ENCODE data around the gene RBM39. TPM values are rescaled to one million over a fixed set of nuclear protein-coding genes. Genes with fewer than 3 reads are reported as not detected.

The RBM39 gene
- total and polyA plus RNA-seq, 2 of the 13 experiments (the other 11 are each of a cell fraction or from before 2014, with no cell fraction given), result 788 to 920 TPM

DNA sequence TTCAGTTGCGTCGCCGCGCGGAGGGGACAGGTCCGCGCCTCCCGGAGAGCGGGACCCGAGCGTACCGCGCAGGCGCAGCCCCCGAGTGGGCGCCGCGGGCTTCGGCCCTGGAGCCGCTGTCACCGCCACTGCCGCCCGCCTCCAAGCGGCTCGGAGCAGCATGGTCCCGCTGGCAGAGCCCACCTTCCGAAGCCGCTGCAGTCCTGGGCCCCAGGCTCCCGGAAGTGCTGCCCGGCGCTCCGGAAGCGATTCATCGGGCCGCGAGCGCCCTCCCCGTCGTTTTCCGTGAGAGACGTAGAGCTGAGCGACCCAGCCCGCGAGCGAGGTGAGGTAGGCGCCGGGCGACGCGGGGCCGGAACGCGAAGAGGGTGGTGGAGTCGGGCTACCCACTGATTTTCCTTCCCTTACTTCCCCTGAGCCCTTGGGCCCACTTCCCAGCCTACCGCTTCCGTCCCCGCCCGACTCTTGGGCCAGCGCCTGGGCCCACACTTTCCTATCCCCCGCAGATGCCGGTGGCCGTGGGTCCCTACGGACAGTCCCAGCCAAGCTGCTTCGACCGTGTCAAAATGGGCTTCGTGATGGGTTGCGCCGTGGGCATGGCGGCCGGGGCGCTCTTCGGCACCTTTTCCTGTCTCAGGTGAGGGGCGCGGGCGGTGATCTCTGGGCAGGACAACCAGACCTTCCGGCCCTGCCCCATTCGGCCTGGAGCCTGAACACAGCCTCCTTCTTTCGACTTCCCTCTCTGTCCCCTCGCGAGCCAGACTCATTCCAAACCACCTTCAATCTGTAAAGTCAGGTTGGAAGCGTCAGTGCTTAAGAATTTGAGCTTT is 42.7 kb downstream of the RBM39 start, which contains the start of the genes NFS1 and ROMO1 (continued):
- TF ChIP-seq ZNF138 (CRISPR knock-in tag; IDR thresholded peaks at IDR 0.05; ENCODE audit: low read depth) (peak; percentile 98), TMF1 (CRISPR knock-in tag; IDR thresholded peaks at IDR 0.05; ENCODE audit: low read depth) (peak; percentile 90), MIER3 (CRISPR knock-in tag; IDR thresholded peaks at IDR 0.05; ENCODE audit: borderline replicate concordance) (peak; percentile 96), ZNF7 (CRISPR knock-in tag; IDR thresholded peaks at IDR 0.05) (peak; percentile 25; the same call in 1 of the 2 replicates), LCORL (IDR thresholded peaks at IDR 0.05) (no peak), LCORL (CRISPR knock-in tag; IDR thresholded peaks at IDR 0.05) (peak; percentile 69), MATR3 (CRISPR knock-in tag; IDR thresholded peaks at IDR 0.05) (peak; percentile 24; the same call in 1 of the 2 replicates), IRX3 (CRISPR knock-in tag; IDR thresholded peaks at IDR 0.05; ENCODE audit: borderline replicate concordance, low read depth) (peak; percentile 97), PAF1 (CRISPR knock-in tag; IDR thresholded peaks at IDR 0.05) (no peak), DNMT1 (CRISPR knock-in tag; IDR thresholded peaks at IDR 0.05) (peak; percentile 96), STAG1 (CRISPR knock-in tag; IDR thresholded peaks at IDR 0.05) (peak; percentile 65), BRD4 (CRISPR knock-in tag; IDR thresholded peaks at IDR 0.05) (peak; percentile 85), ZNF260 (CRISPR knock-in tag; IDR thresholded peaks at IDR 0.05; ENCODE audit: borderline replicate concordance, low read depth) (peak; percentile 96), ZNF780A (CRISPR knock-in tag; IDR thresholded peaks at IDR 0.05) (peak; percentile 96), ZFP82 (CRISPR knock-in tag; IDR thresholded peaks at IDR 0.05; ENCODE audit: borderline replicate concordance) (no peak; the same call in 1 of the 2 replicates), CAMTA2 (CRISPR knock-in tag; IDR thresholded peaks at IDR 0.05; ENCODE audit: borderline replicate concordance) (peak; percentile 99)
- TF ChIP-seq, protein P1, sequence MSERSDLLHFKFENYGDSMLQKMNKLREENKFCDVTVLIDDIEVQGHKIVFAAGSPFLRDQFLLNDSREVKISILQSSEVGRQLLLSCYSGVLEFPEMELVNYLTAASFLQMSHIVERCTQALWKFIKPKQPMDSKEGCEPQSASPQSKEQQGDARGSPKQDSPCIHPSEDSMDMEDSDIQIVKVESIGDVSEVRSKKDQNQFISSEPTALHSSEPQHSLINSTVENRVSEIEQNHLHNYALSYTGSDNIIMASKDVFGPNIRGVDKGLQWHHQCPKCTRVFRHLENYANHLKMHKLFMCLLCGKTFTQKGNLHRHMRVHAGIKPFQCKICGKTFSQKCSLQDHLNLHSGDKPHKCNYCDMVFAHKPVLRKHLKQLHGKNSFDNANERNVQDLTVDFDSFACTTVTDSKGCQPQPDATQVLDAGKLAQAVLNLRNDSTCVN (CRISPR knock-in tag; IDR thresholded peaks at IDR 0.05; ENCODE audit: borderline replicate concordance), result peak; percentile 90
- TF ChIP-seq, protein P2, sequence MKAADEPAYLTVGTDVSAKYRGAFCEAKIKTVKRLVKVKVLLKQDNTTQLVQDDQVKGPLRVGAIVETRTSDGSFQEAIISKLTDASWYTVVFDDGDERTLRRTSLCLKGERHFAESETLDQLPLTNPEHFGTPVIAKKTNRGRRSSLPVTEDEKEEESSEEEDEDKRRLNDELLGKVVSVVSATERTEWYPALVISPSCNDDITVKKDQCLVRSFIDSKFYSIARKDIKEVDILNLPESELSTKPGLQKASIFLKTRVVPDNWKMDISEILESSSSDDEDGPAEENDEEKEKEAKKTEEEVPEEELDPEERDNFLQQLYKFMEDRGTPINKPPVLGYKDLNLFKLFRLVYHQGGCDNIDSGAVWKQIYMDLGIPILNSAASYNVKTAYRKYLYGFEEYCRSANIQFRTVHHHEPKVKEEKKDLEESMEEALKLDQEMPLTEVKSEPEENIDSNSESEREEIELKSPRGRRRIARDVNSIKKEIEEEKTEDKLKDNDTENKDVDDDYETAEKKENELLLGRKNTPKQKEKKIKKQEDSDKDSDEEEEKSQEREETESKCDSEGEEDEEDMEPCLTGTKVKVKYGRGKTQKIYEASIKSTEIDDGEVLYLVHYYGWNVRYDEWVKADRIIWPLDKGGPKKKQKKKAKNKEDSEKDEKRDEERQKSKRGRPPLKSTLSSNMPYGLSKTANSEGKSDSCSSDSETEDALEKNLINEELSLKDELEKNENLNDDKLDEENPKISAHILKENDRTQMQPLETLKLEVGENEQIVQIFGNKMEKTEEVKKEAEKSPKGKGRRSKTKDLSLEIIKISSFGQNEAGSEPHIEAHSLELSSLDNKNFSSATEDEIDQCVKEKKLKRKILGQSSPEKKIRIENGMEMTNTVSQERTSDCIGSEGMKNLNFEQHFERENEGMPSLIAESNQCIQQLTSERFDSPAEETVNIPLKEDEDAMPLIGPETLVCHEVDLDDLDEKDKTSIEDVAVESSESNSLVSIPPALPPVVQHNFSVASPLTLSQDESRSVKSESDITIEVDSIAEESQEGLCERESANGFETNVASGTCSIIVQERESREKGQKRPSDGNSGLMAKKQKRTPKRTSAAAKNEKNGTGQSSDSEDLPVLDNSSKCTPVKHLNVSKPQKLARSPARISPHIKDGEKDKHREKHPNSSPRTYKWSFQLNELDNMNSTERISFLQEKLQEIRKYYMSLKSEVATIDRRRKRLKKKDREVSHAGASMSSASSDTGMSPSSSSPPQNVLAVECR (CRISPR knock-in tag; IDR thresholded peaks at IDR 0.05; ENCODE audit: borderline replicate concordance), result peak; percentile 99
- TF ChIP-seq, protein P3, sequence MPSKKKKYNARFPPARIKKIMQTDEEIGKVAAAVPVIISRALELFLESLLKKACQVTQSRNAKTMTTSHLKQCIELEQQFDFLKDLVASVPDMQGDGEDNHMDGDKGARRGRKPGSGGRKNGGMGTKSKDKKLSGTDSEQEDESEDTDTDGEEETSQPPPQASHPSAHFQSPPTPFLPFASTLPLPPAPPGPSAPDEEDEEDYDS (CRISPR knock-in tag; IDR thresholded peaks at IDR 0.05), result peak; percentile 87; the same call in 1 of the 2 replicates
- TF ChIP-seq, protein P4, sequence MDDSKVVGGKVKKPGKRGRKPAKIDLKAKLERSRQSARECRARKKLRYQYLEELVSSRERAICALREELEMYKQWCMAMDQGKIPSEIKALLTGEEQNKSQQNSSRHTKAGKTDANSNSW (CRISPR knock-in tag; IDR thresholded peaks at IDR 0.05; ENCODE audit: borderline replicate concordance), result peak; percentile 98
